ENCODE data around the gene ADRM1.

DNA sequence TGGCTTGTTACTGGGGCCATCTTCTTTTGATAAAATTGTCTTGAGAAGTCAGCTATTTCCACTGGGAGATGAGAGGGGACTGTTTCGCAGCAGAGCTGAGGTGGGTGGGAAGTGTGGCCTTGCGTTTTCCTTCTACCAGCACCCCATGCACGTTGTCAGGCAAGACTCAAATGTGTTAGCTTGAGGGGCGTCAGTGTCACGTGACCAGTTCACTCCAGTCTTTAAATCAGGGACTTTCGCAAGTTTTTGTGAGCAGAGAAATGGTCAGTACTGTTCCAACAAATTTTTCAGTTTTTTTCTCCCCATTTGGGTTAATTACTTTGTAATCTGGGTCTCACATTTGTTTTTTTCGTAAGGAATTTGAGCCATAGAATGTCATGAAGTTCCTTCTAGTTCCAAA, 20.7 kb upstream of the ADRM1 start:
- no peak for TF ChIP-seq CREB5 (CRISPR knock-in tag; IDR thresholded peaks at IDR 0.05; ENCODE audit: low read depth)
- no peak for TF ChIP-seq RARB (CRISPR knock-in tag; IDR thresholded peaks at IDR 0.05)
- TF ChIP-seq ZC3H10 (CRISPR knock-in tag; IDR thresholded peaks at IDR 0.05) = no peak
- no peak for TF ChIP-seq TSHZ2 (CRISPR knock-in tag; IDR thresholded peaks at IDR 0.05)

Data from SK-N-SH treated with all-trans-retinoic acid at 6 μM for 48 hours (cell line).